Activated CD4-positive, alpha-beta T cell treated with anti-CD3 and anti-CD28 coated beads for 36 hours (primary cell): ENCODE data around the gene TAS1R3. TPM values are rescaled to one million over a fixed set of nuclear protein-coding genes. Genes with fewer than 3 reads are reported as not detected.

Experiments used
- ATAC-seq: fragments of 200-7000 bp; cut with Tn5 transposase; one replicate; pipeline ENCODE4 v1.10.0; 2021; ENCODE audit warnings: mild to moderate bottlenecking, moderate library complexity
- CTCF ChIA-PET: fragments of 350-600 bp; sonication (Branson Sonifier 250); formaldehyde crosslinking; loops from one replicate; lab custom pipeline; 2021; ENCODE audit warnings: antibody characterized with exemption; lab: Charles Lee
- POLR2A ChIA-PET: fragments of 350-600 bp; sonication (Branson Sonifier 250); formaldehyde crosslinking; loops from one replicate; lab custom pipeline; 2021; ENCODE audit warnings: antibody characterized with exemption, inconsistent platforms; lab: Charles Lee
- DNase-seq: peaks from one replicate; pipeline ENCODE4 v3.0.0-alpha.2; 2020
- H3K27ac Mint-ChIP-seq: one replicate; pipeline ENCODE4 v1.8.0; 2021; ENCODE audit warnings: mixed read lengths
- H3K27me3 Mint-ChIP-seq: one replicate; pipeline ENCODE4 v1.8.0; 2021; ENCODE audit warnings: mixed read lengths
- H3K36me3 Mint-ChIP-seq: one replicate; pipeline ENCODE4 v1.8.0; 2021; ENCODE audit warnings: low read depth, mixed read lengths
- H3K4me1 Mint-ChIP-seq: one replicate; pipeline ENCODE4 v1.8.0; 2021; ENCODE audit warnings: mixed read lengths
- H3K4me3 Mint-ChIP-seq: one replicate; pipeline ENCODE4 v1.8.0; 2021; ENCODE audit warnings: mild to moderate bottlenecking, moderate library complexity, mixed read lengths
- H3K9me3 Mint-ChIP-seq: one replicate; pipeline ENCODE4 v1.8.0; 2021; ENCODE audit warnings: low read depth, mixed read lengths
- intact Hi-C, 2 experiments: fragments of 100-400 bp; cut with DNase I in 1 of 2; cut with micrococcal nuclease in 1 of 2; formaldehyde crosslinking; loops; one replicate each; pipeline versions ENCODE4 v1.14.2 to v1.15.1; 2022 to 2024; cut with DNase I, micrococcal nuclease
- total RNA-seq, 2 experiments: library from RNA; stranded (reverse); gene quantifications; one replicate each; pipeline ENCODE4 v1.2.3, GENCODE V29; 2021

The TAS1R3 gene
- total RNA-seq, 2 experiments from 2014 or later: 0.28 to 0.41 TPM

- CTCF ChIA-PET: interaction anchor here (0.7 to 1.1 kb wide), 3 partner anchors 29 to 304 kb away, joined by 3 to 4 read pairs (median 3); no protein-coding TSS in a partner anchor
- ATAC-seq: peak; percentile 40
Measured at GRCh38 chr1:1305300-1306069, 25.6 kb upstream of the TAS1R3 start.

GRCh38 chr1:1306070-1306660 is 24.9 kb upstream of the TAS1R3 start:
- ChIA-PET POLR2A (no interaction called here), CTCF (interaction anchor here (1.1 kb wide), 1 partner anchor 304 kb away, joined by 3 read pairs; no protein-coding TSS in a partner anchor)
- peak; percentile 48 for DNase-seq
- ATAC-seq: no peak
- intact Hi-C loops: loop anchor here (5.0 to 10.0 kb wide), 3 partner anchors 34 to 1271 kb away; partner anchors contain the start of gene UBE2J2 (in 1 of the 2)
- peak overlapping the region; percentile 65 for H3K27ac Mint-ChIP-seq
- peak overlapping the region; percentile 80 for H3K4me3 Mint-ChIP-seq
- no peaks in the 10 kb centered on the region for H3K27me3 Mint-ChIP-seq
- no peaks in the 10 kb centered on the region for H3K36me3 Mint-ChIP-seq
- H3K4me1 Mint-ChIP-seq: peaks cover 23% of the 10 kb centered on the region
- H3K9me3 Mint-ChIP-seq: no peaks in the 10 kb centered on the region

More at GRCh38 chr1:1305300-1306069, 25.6 kb upstream of the TAS1R3 start:
- peak overlapping the region; percentile 80 for H3K4me3 Mint-ChIP-seq
- intact Hi-C loops: loop anchor here (5.0 to 10.0 kb wide), 3 partner anchors 33 to 1272 kb away; partner anchors contain the start of gene UBE2J2 (in 1 of the 2)
- no peaks in the 10 kb centered on the region for H3K36me3 Mint-ChIP-seq
- H3K9me3 Mint-ChIP-seq: no peaks in the 10 kb centered on the region
- no peaks in the 10 kb centered on the region for H3K27me3 Mint-ChIP-seq
- peaks cover 23% of the 10 kb centered on the region for H3K4me1 Mint-ChIP-seq
- DNase-seq: peak; percentile 78
- POLR2A ChIA-PET: interaction anchor here (1.0 kb wide), 1 partner anchor 70 kb away, joined by 4 read pairs; the partner anchor contains the start of gene AURKAIP1
- peak overlapping the region; percentile 65 for H3K27ac Mint-ChIP-seq

GRCh38 chr1:1306661-1307260 is 24.3 kb upstream of the TAS1R3 start:
- ATAC-seq (no peak), DNase-seq (no peak)
- Mint-ChIP-seq H3K4me3 (peak overlapping the region; percentile 80), H3K4me1 (peaks cover 23% of the 10 kb centered on the region), H3K27ac (peak overlapping the region; percentile 63), H3K36me3 (no peaks in the 10 kb centered on the region), H3K9me3 (no peaks in the 10 kb centered on the region), H3K27me3 (no peaks in the 10 kb centered on the region)
- ChIA-PET POLR2A (no interaction called here), CTCF (interaction anchor here (0.5 kb wide), 1 partner anchor 244 kb away, joined by 4 read pairs; no protein-coding TSS in a partner anchor)
- intact Hi-C loops: loop anchor here (5.0 to 10.0 kb wide), 3 partner anchors 34 to 1271 kb away; partner anchors contain the start of gene UBE2J2 (in 1 of the 2)

- POLR2A ChIA-PET: no interaction called here
- Mint-ChIP-seq H3K27me3 (no peaks in the 10 kb centered on the region), H3K9me3 (no peaks in the 10 kb centered on the region), H3K4me3 (peak overlapping the region; percentile 80), H3K4me1 (peaks cover 23% of the 10 kb centered on the region), H3K36me3 (no peaks in the 10 kb centered on the region), H3K27ac (peak overlapping the region; percentile 63)
- intact Hi-C loops: loop anchor here (5.0 to 10.0 kb wide), 3 partner anchors 35 to 1270 kb away; partner anchors contain the start of gene UBE2J2 (in 1 of the 2)
- CTCF ChIA-PET: interaction anchor here (0.5 kb wide), 1 partner anchor 244 kb away, joined by 4 read pairs; no protein-coding TSS in a partner anchor
- DNase-seq: peak; percentile 32
- ATAC-seq: no peak
Measured at GRCh38 chr1:1307261-1307922, 23.7 kb upstream of the TAS1R3 start.

GRCh38 chr1:1307923-1308755 is 22.9 kb upstream of the TAS1R3 start, which contains the start of the genes ACAP3 and PUSL1:
TSS of gene ACAP3 (minus strand) at chr1:1307930. CDS start at chr1:1307815, 115 bp downstream.
TSS of gene PUSL1 (plus strand) at chr1:1308597. CDS start at chr1:1308644, 47 bp downstream.
- intact Hi-C loops: loop anchor here (1.0 to 10.0 kb wide), 22 partner anchors 16 to 1269 kb away; partner anchors contain the start of genes AURKAIP1 (in 2 of the 2), MRPL20 (in 2 of the 2), UBE2J2 (in 2 of the 2) and ATAD3A (in 1 of the 2)
- ChIA-PET POLR2A (no interaction called here), CTCF (no interaction called here)
- DNase-seq (peak; percentile 94), ATAC-seq (peak; percentile 73)
- peak within 1 kb of the TSS; percentile 84 for H3K27ac Mint-ChIP-seq
- H3K4me3 Mint-ChIP-seq: peak within 1 kb of the TSS; percentile 80
- no peaks in the 10 kb centered on the region for H3K27me3 Mint-ChIP-seq
- H3K4me1 Mint-ChIP-seq: peaks cover 23% of the 10 kb centered on the region
- H3K9me3 Mint-ChIP-seq: no peaks in the 10 kb centered on the region
- H3K36me3 Mint-ChIP-seq: peaks cover under 1% of the 10 kb centered on the region

- ChIA-PET CTCF (no interaction called here), POLR2A (interaction anchor here (0.5 kb wide), 1 partner anchor 15 kb away, joined by 3 read pairs; no protein-coding TSS in a partner anchor)
- ATAC-seq: no peak
- intact Hi-C loops: loop anchor here (1.0 to 10.0 kb wide), 22 partner anchors 15 to 1268 kb away; partner anchors contain the start of genes AURKAIP1 (in 2 of the 2), MRPL20 (in 2 of the 2), UBE2J2 (in 2 of the 2) and ATAD3A (in 1 of the 2)
- Mint-ChIP-seq H3K27ac (peak overlapping the region; percentile 65), H3K36me3 (peaks cover 7% of the 10 kb centered on the region), H3K9me3 (no peaks in the 10 kb centered on the region), H3K27me3 (no peaks in the 10 kb centered on the region), H3K4me3 (peak overlapping the region; percentile 76), H3K4me1 (peaks cover 23% of the 10 kb centered on the region)
- peak; percentile 33 for DNase-seq
Measured at GRCh38 chr1:1308756-1309250, 22.3 kb upstream of the TAS1R3 start.

GRCh38 chr1:1309251-1310108 is 21.6 kb upstream of the TAS1R3 start:
- H3K4me3 Mint-ChIP-seq: peak overlapping the region; percentile 76
- H3K27ac Mint-ChIP-seq: peak overlapping the region; percentile 31
- H3K27me3 Mint-ChIP-seq: no peaks in the 10 kb centered on the region
- peaks cover 8% of the 10 kb centered on the region for H3K36me3 Mint-ChIP-seq
- H3K4me1 Mint-ChIP-seq: peaks cover 23% of the 10 kb centered on the region
- ChIA-PET POLR2A (interaction anchor here (0.5 kb wide), 1 partner anchor 14 kb away, joined by 3 read pairs; no protein-coding TSS in a partner anchor), CTCF (interaction anchor here (0.6 to 0.9 kb wide), 5 partner anchors 16 to 527 kb away, joined by 3 to 4 read pairs (median 3); no protein-coding TSS in a partner anchor)
- no peaks in the 10 kb centered on the region for H3K9me3 Mint-ChIP-seq
- DNase-seq (peak; percentile 36), ATAC-seq (no peak)
- intact Hi-C loops: loop anchor here (2.0 to 10.0 kb wide), 4 partner anchors 37 to 1268 kb away; partner anchors contain the start of genes AURKAIP1 (in 1 of the 2) and UBE2J2 (in 1 of the 2)

GRCh38 chr1:1310109-1310385 is 21.0 kb upstream of the TAS1R3 start:
- ChIA-PET POLR2A (no interaction called here), CTCF (interaction anchor here (0.7 to 0.9 kb wide), 4 partner anchors 15 to 527 kb away, joined by 3 to 4 read pairs (median 4); no protein-coding TSS in a partner anchor)
- peak overlapping the region; percentile 76 for H3K4me3 Mint-ChIP-seq
- no peak for DNase-seq
- intact Hi-C loops: no loop called here
- H3K27me3 Mint-ChIP-seq: no peaks in the 10 kb centered on the region
- peaks cover 8% of the 10 kb centered on the region for H3K36me3 Mint-ChIP-seq
- H3K4me1 Mint-ChIP-seq: peaks cover 22% of the 10 kb centered on the region
- no peaks in the 10 kb centered on the region for H3K9me3 Mint-ChIP-seq
- ATAC-seq: no peak
- H3K27ac Mint-ChIP-seq: no peak overlapping the region
